HUES64 (cell line): Measurements from ENCODE around the gene GRAMD1A.
"Not testable (repeated sequence)": the region's sequence is repeated elsewhere in the genome, so short reads cannot be mapped to it uniquely, and the experiment has no call there.

Experiments used
- H3K27ac ChIP-seq: 2 replicates; pipeline ENCODE4 v1.7.0; 2013; ENCODE audit warnings: low read depth, low read length, inconsistent platforms
- H3K27me3 ChIP-seq: 2 replicates; pipeline ENCODE4 v1.6.1; 2013; ENCODE audit warnings: mild to moderate bottlenecking, low read length; ENCODE audit not compliant: insufficient read depth
- H3K36me3 ChIP-seq: 2 replicates; pipeline ENCODE4 v1.6.1; 2013; ENCODE audit warnings: mild to moderate bottlenecking, low read length; ENCODE audit not compliant: insufficient read depth
- H3K4me1 ChIP-seq: 2 replicates; pipeline ENCODE4 v1.6.1; 2013; ENCODE audit warnings: mild to moderate bottlenecking, low read length, moderate library complexity; ENCODE audit not compliant: insufficient read depth
- H3K4me3 ChIP-seq: 2 replicates; pipeline ENCODE4 v1.5.1; 2013; ENCODE audit warnings: mild to moderate bottlenecking, low read length, moderate library complexity
- H3K9ac ChIP-seq: 2 replicates; pipeline ENCODE4 v1.6.1; 2013; ENCODE audit warnings: mild to moderate bottlenecking, low read depth, low read length
- H3K9me3 ChIP-seq: 2 replicates; pipeline ENCODE4 v1.6.1; 2013; ENCODE audit warnings: low read depth, low read length; ENCODE audit not compliant: insufficient read depth
- WGBS: fragments of 150-250, 120-280 bp; methylation state at CpG from one replicate; pipeline ENCODE4 v1.1.7; 2013; ENCODE audit warnings: missing lambda C conversion rate; 5-methylcytosine and 5-hydroxymethylcytosine counted together

The GRAMD1A gene

DNA sequence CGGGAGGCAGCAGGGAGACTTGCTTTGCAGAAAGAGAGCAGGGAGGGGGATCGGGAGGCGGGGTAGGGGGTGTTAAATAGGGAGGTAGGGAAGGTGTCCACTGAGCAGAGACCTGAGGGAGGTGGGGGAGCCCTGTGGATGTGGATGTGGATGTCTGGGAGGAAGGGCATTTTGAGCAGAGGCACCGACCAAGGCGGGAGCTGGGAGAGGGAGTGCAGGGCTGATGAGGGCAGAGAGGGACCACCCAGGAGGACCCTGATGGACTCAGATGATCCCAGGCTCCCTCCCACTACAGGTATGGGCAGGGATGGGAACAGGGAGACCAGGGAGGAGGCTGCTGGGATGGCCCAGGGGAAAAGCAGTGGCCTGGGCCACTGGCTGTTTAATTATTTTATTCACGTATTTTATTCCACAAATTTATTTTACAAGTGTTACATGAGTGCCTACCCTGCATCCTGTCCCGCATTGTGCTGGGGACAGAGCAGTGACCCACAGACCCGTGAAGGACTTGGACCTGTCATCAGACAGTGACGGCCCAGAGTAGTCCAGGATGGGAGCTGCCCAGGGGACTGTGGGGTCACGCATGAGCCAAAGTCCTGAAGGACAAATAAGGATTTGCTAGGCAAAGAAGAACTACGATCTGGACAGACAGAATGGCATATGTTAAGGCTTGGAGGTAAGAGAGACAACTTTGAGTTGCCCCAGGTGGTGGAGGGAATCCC lies 5.3 kb downstream of the GRAMD1A start:
- H3K27me3 ChIP-seq = no peaks in the 10 kb centered on the region
- no peak overlapping the region for H3K9ac ChIP-seq
- no peaks in the 10 kb centered on the region for H3K9me3 ChIP-seq
- H3K4me3 ChIP-seq = no peak overlapping the region
- H3K36me3 ChIP-seq = peaks cover 69% of the 10 kb centered on the region
- WGBS = 93% methylated on average over 11 of the region's 11 CpGs
- H3K27ac ChIP-seq = no peak overlapping the region
- H3K4me1 ChIP-seq = peaks cover 26% of the 10 kb centered on the region

DNA sequence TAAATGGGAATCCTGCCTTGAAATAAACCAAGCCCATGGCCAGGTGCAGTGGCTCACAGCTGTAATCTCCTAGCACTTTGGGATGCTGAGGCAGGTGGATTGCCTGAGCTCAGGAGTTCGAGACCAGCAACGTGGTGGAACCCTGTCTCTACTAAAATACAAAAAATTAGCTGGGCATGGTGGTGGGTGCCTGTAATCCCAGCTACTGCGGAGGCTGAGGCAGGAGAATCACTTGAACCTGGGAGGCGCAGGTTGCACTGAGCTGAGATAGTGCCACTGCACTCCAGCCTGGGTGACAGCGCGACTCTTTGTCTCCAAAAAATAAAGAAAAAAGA lies 5.9 kb downstream of the GRAMD1A start:
- WGBS = 95% methylated on average over 6 of the region's 6 CpGs
- H3K27me3 ChIP-seq, H3K9ac ChIP-seq, H3K4me3 ChIP-seq, H3K9me3 ChIP-seq, H3K27ac ChIP-seq: not testable (repeated sequence)
- peaks cover 26% of the 10 kb centered on the region for H3K4me1 ChIP-seq
- H3K36me3 ChIP-seq = peaks cover 75% of the 10 kb centered on the region

DNA sequence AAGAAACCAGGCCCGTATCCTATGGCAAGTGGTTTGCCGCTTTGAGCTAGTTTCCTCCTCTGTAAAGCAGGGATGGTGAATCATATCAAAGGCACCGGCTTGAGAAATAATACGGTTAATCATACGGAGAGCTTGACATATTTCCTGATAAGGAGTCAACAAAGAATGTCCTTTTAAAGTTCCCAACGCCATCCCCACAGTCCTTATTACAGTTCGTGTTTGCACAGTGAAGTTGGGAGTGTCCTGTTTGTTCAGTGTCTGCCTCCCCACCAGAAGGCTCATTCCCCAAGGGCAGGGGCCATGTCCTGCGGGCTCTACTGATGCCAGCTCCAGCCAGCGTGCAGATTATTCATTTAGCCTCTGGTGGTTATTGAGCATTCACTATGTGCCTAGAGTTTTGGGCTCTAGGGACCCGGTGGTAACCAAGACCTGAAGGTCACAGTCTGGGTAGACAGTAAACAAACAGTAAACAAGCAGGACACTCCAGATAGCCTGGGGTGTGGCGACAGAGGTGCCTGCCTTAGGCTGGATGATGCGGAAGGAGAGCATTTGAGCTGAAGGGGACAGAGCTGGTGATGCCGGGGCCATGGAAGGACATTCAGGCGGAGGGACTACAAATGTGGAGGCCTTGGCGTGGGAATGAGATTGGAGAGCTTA lies 6.3 kb downstream of the GRAMD1A start:
- no peak overlapping the region for H3K4me3 ChIP-seq
- H3K27ac ChIP-seq = no peak overlapping the region
- no peak overlapping the region for H3K9ac ChIP-seq
- 93% methylated on average over 15 of the region's 15 CpGs for WGBS
- peaks cover 21% of the 10 kb centered on the region for H3K4me1 ChIP-seq
- peaks cover 80% of the 10 kb centered on the region for H3K36me3 ChIP-seq
- H3K27me3 ChIP-seq = no peaks in the 10 kb centered on the region
- H3K9me3 ChIP-seq = no peaks in the 10 kb centered on the region

DNA sequence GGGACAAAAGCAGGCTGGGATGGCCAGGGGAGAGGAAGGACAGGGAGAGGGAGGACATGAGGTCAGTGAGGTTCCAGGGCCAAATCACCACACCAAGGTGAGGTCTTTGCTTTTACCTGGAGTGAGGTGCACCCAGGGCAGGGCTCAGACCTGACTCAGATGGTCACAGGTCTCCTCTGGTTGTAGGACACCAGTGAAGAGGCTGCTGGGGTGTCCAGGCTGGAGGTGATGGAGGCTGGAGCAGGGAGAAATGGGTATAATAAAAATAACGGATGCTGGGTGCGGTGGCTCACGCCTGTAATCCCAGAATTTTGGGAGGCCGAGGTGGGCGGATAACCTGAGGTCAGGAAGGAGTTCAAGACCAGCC lies 6.9 kb downstream of the GRAMD1A start:
- Histone ChIP-seq H3K9me3 (no peaks in the 10 kb centered on the region), H3K4me3 (no peak overlapping the region), H3K27ac (no peak overlapping the region), H3K36me3 (peaks cover 82% of the 10 kb centered on the region), H3K27me3 (no peaks in the 10 kb centered on the region), H3K9ac (no peak overlapping the region), H3K4me1 (peaks cover 18% of the 10 kb centered on the region)
- WGBS = 97% methylated on average over 5 of the region's 5 CpGs

DNA sequence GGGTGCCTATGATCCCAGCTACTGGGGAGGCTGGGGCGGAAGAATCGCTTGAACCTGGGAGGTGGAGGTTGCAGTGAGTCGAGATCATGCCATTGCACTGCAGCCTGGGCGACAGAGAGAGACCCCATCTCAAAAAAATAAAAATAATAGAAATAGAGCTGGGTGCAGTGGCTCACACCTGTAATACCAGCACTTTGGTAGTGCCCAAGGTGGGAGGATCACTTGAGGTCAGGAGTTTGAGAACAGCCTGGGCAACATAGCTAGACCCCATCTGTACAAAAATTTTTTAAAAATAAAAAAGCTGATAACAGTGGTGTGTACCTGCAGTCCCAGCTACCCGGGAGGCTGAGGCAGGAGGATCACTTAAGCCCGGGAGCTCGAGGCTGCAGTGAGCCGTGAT lies 7.3 kb downstream of the GRAMD1A start:
- 93% methylated on average over 7 of the region's 8 CpGs for WGBS
- H3K9ac ChIP-seq, H3K4me3 ChIP-seq, H3K27me3 ChIP-seq, H3K27ac ChIP-seq, H3K9me3 ChIP-seq: not testable (repeated sequence)
- Histone ChIP-seq H3K36me3 (peaks cover 84% of the 10 kb centered on the region), H3K4me1 (peaks cover 17% of the 10 kb centered on the region)

DNA sequence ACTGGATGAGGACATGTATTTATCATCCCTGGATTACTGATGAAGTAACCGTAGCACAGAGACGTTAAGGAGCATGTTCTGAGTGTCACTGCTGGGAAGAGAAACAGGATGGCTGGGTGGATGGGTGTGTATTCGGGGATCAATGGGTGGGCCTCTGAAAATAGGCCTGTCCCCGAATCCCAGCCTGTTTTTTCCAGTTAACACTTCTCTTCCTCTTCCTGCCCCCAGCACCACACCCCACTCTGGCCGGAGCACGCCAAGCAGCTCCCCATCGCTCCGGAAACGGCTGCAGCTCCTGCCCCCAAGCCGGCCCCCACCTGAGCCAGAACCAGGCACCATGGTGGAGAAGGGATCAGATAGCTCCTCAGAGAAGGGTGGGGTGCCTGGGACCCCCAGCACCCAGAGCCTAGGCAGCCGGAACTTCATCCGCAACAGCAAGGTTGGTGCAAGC lies 8.8 kb downstream of the GRAMD1A start:
- Histone ChIP-seq H3K27me3 (no peaks in the 10 kb centered on the region), H3K9ac (no peak overlapping the region), H3K27ac (no peak overlapping the region), H3K9me3 (no peaks in the 10 kb centered on the region), H3K4me3 (no peak overlapping the region), H3K4me1 (peaks cover 5% of the 10 kb centered on the region; the same call in 1 of the 2 replicates), H3K36me3 (peaks cover 88% of the 10 kb centered on the region)
- 96% methylated on average over 12 of the region's 12 CpGs for WGBS

DNA sequence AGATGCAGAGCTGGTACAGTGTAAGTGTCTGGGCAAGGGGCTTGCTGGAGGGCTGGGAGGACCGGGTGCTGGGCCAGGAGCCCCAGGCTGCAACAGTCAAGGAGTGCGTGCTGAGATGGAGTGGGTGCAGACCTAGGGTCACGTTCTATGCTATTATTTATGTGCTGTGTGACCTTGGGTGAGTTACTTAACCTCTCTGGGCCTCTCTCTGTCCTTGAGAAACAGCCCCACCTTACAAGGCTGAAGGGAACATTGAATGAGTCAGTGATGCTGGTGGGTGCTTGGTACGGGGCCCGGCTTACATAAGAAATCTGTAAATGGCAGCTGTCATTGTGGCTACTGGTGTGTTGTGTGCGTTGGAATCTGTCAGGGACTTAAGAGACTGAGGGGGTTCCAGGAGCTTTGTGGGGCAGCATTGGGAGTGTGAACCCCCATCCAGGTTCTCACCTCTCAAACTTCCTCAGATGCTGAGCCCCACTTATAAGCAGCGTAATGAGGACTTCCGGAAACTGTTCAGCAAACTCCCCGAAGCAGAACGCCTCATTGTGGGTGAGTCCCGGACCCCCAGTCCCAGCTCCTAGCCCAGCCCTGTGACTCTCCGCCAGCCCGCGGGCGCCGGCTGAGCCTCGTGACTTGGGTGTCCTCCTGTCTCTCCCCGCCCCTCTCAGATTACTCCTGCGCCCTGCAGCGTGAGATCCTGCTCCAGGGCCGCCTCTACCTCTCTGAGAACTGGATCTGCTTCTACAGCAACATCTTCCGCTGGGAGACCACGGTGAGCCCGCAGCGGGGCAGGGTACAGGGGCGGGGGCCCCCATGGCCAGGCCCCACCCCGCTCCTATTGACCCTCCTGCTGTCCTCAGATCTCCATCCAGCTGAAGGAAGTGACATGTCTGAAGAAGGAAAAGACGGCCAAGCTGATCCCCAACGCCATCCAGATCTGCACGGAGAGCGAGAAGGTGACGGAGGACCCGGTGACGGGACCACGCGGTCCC lies 9.6 kb downstream of the GRAMD1A start:
- Histone ChIP-seq H3K4me3 (no peak overlapping the region), H3K9ac (no peak overlapping the region), H3K9me3 (no peaks in the 10 kb centered on the region), H3K4me1 (0 out of 2 replicates have a peak, but pooled peaks cover 1% of the 10 kb centered on the region), H3K36me3 (peaks cover 88% of the 10 kb centered on the region), H3K27ac (no peak overlapping the region), H3K27me3 (no peaks in the 10 kb centered on the region)
- WGBS = 95% methylated on average over 36 of the region's 36 CpGs

DNA sequence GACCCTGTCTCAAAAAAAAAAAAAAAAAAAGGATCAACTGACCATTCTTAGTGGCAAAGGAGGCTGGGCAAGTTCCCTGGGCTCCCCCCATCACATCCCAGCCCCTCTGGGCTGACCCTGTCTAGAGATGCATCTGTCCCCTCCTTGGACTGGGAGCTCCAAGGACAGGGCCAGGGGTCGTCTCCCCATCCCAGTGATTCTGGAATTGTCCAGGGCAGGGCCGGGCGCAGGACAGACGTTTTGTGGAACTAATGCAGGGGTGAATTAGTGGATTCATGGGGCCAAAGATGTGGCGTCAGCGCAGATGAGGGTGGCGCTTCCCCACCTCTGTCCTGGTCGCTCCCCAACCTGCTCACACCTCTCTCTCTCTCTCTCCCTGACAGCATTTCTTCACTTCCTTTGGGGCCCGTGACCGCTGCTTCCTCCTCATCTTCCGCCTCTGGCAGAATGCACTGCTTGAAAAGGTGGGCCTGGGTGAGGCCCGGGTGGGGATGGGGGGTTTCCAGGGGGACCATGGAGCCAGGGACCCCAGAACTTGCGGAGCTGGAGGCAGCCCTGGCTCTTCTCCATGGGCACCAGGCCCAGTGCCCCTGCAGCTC lies 11.1 kb downstream of the GRAMD1A start:
- no peaks in the 10 kb centered on the region for H3K4me1 ChIP-seq
- no peak overlapping the region for H3K4me3 ChIP-seq
- H3K9ac ChIP-seq = no peak overlapping the region
- 91% methylated on average over 13 of the region's 13 CpGs for WGBS
- no peak overlapping the region for H3K27ac ChIP-seq
- no peaks in the 10 kb centered on the region for H3K27me3 ChIP-seq
- H3K36me3 ChIP-seq = peaks cover 91% of the 10 kb centered on the region
- H3K9me3 ChIP-seq = no peaks in the 10 kb centered on the region

DNA sequence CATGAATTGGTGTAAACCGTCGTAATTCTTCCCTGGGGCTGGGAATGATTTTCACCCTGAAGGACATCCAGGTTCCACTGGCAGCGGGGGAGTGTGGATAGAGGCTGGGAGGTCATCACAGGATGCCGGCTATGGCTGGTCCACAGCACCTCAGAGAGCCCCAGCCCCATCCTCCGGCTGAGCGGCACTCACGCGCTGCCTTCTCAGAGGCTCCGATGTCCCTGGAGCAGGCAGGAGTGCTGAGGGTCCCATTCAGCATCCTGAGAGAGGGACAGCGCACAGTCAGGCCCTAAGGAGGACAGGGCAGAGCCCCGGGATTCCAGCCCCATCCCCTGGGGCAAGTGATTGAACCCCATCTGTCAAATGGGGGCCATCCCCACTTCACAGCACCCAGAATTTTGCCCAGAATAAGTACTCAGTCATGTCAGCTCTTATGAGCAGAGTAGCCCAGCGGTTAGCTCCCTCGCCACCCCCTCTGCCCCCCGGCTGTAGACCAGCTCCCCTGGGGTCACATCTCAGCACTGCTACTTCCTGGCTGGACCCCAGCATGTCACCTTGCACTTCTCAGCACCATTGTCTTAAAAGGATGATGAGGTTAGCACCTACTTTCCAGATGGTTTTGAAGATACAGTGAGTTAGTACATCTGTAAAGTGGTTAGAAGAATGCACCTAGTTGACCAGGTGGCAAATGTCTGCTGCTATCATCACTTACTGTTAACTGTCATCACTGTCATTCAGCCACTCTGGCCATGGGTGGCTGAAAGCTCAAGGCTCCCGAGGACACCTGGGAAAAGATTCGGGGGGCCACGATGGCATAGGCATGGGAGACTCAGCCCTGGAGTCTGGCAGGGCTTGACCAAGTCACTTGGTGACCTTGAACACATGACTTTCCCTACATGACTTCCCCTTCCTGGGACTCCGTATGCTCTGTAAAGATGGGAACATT lies 11.9 kb downstream of the GRAMD1A start:
- WGBS = 92% methylated on average over 18 of the region's 18 CpGs
- Histone ChIP-seq H3K27me3 (no peaks in the 10 kb centered on the region), H3K9ac (no peak overlapping the region), H3K9me3 (no peaks in the 10 kb centered on the region), H3K4me1 (no peaks in the 10 kb centered on the region), H3K4me3 (no peak overlapping the region), H3K27ac (no peak overlapping the region), H3K36me3 (peaks cover 91% of the 10 kb centered on the region)
